WTC11 (cell line): Measurements from ENCODE around the gene ZNF425. TPM values are rescaled to one million over a fixed set of nuclear protein-coding genes. Genes with fewer than 3 reads are reported as not detected.

Experiments
- AR ChIP-seq: fragments of 250-450 bp; sonication (Bioruptor Pico); IDR thresholded peaks from 2 replicates; pipeline ENCODE4 v1.9.0; 2021; ENCODE audit warnings: mild to moderate bottlenecking
- ARID4B ChIP-seq: sonication (generic); formaldehyde crosslinking; IDR thresholded peaks from 2 replicates; pipeline ENCODE4 v1.8.0; 2023; ENCODE audit warnings: missing genetic modification reagents, mild to moderate bottlenecking, borderline replicate concordance
- ATF6 ChIP-seq: sonication (generic); formaldehyde crosslinking; IDR thresholded peaks from 2 replicates; pipeline ENCODE4 v1.8.1; 2023; ENCODE audit warnings: mild to moderate bottlenecking, missing genetic modification reagents
- CBFB ChIP-seq: sonication (generic); formaldehyde crosslinking; IDR thresholded peaks from 2 replicates; pipeline ENCODE4 v1.8.1; 2022; ENCODE audit warnings: mild to moderate bottlenecking, low read depth, missing genetic modification reagents
- E2F1 ChIP-seq: sonication (generic); formaldehyde crosslinking; IDR thresholded peaks from 2 replicates; pipeline ENCODE4 v1.8.0; 2022; ENCODE audit warnings: mild to moderate bottlenecking, missing genetic modification reagents
- ERG ChIP-seq: fragments of 250-450 bp; sonication (Bioruptor Pico); IDR thresholded peaks from 2 replicates; pipeline ENCODE4 v1.8.0; 2021; ENCODE audit warnings: mild to moderate bottlenecking
- GTF2I ChIP-seq: fragments of 250-450 bp; sonication (Bioruptor Pico); conservative IDR thresholded peaks from 2 replicates; pipeline ENCODE4 v1.4.0; 2021; ENCODE audit warnings: mild to moderate bottlenecking
- MAX ChIP-seq: sonication (generic); formaldehyde crosslinking; IDR thresholded peaks from 2 replicates; pipeline ENCODE4 v1.8.0; 2022; ENCODE audit warnings: mild to moderate bottlenecking, missing genetic modification reagents
- NFATC4 ChIP-seq: fragments of 250-450 bp; sonication (Bioruptor Pico); IDR thresholded peaks from 2 replicates; pipeline ENCODE4 v1.9.0; 2021; ENCODE audit warnings: mild to moderate bottlenecking
- NR3C1 ChIP-seq: sonication (generic); formaldehyde crosslinking; conservative IDR thresholded peaks from 2 replicates; pipeline ENCODE4 v1.8.1; 2023; ENCODE audit warnings: low read depth, mild to moderate bottlenecking, missing genetic modification reagents
- SP1 ChIP-seq: sonication (generic); formaldehyde crosslinking; conservative IDR thresholded peaks from 2 replicates; pipeline ENCODE4 v1.8.1; 2022; ENCODE audit warnings: missing genetic modification reagents
- STAT6 ChIP-seq: sonication (generic); formaldehyde crosslinking; conservative IDR thresholded peaks from 2 replicates; pipeline ENCODE4 v1.8.1; 2023; ENCODE audit warnings: mild to moderate bottlenecking, low read depth, missing genetic modification reagents, moderate library complexity
- TEAD1 ChIP-seq: sonication (generic); formaldehyde crosslinking; IDR thresholded peaks from 2 replicates; pipeline ENCODE4 v1.8.0; 2022; ENCODE audit warnings: mild to moderate bottlenecking, missing genetic modification reagents
- USF1 ChIP-seq: sonication (generic); formaldehyde crosslinking; IDR thresholded peaks from 2 replicates; pipeline ENCODE4 v1.8.0; 2022; ENCODE audit warnings: mild to moderate bottlenecking, missing genetic modification reagents
- ZNF138 ChIP-seq: sonication (generic); formaldehyde crosslinking; conservative IDR thresholded peaks from 2 replicates; pipeline ENCODE4 v1.8.1; 2022; ENCODE audit warnings: mild to moderate bottlenecking, moderate library complexity, missing genetic modification reagents
- ZNF532 ChIP-seq: fragments of 250-450 bp; sonication (Bioruptor Pico); IDR thresholded peaks from 2 replicates; pipeline ENCODE4 v1.9.0; 2021; ENCODE audit warnings: mild to moderate bottlenecking, borderline replicate concordance
- total RNA-seq: library from RNA; stranded (reverse); gene quantifications from 3 replicates; pipeline ENCODE4 v1.2.3, GENCODE V29; 2021

The ZNF425 gene
- total RNA-seq, 1 experiment from 2014 or later, result 3.8 TPM

GRCh38 chr7:149147752-149148653 is 21.9 kb upstream of the ZNF425 start (continued):
- TF ChIP-seq E2F1 (CRISPR knock-in tag) (no peak), MAX (CRISPR knock-in tag) (0 out of 2 replicates have a peak, but pooled peaks have one; percentile 60), SP1 (CRISPR knock-in tag) (no peak), NR3C1 (CRISPR knock-in tag) (no peak), ATF6 (no peak), ZNF532 (CRISPR knock-in tag) (no peak), NFATC4 (CRISPR knock-in tag) (no peak), STAT6 (CRISPR knock-in tag) (no peak), GTF2I (no peak), ARID4B (CRISPR knock-in tag) (peak; percentile 76), ZNF138 (no peak), AR (no peak), TEAD1 (CRISPR knock-in tag) (no peak; the same call in 1 of the 2 replicates), CBFB (CRISPR knock-in tag) (0 out of 2 replicates have a peak, but pooled peaks have one; percentile 4), USF1 (no peak), ERG (CRISPR knock-in tag) (no peak)
